GM03348 (cell line): ENCODE data around the gene TSHZ1.
"Not testable (repeated sequence)": the region's sequence is repeated elsewhere in the genome, so short reads cannot be mapped to it uniquely, and the experiment has no call there.

Experiments used
- DNase-seq: peaks from one replicate; pipeline ENCODE4 v3.0.0; 2012; ENCODE audit warnings: low spot score

TSHZ1 gene

DNA sequence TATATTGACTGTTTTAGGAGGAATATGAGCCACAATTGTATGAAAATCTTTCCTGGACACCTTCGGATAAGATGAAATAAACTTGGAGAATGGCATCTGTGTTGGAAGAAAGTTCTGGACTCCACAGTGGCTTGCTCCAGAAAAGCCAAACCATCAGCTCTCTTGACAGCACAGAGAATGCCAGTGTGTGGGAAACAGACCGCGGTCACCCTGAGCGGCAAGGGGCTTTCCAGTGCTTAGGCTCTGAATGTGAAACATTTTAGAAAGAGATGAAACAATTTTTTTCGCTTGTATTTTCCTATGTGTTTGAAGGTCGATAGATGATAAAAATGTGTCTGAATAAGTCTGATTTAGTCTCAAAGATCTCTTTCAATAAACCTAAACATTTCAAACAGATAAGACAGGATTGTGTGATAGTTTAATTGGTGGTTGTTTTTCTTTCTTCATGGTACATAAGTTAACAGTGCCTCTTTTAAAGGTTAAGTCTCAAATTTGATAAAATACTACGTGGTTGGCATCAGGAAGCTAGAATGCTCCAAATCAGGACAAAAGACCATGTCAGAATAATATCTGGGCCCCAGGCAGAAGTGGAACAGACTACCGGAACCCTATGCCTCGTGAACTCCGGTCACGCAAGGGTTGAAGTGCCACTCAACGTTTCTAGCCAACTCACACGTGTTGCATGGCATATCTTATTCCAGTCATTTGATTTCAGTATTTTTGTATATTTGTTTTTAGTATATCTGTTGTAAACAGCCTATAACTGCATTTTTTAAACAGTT is 30.6 kb upstream of the TSHZ1 start:
- no peak for DNase-seq

DNA sequence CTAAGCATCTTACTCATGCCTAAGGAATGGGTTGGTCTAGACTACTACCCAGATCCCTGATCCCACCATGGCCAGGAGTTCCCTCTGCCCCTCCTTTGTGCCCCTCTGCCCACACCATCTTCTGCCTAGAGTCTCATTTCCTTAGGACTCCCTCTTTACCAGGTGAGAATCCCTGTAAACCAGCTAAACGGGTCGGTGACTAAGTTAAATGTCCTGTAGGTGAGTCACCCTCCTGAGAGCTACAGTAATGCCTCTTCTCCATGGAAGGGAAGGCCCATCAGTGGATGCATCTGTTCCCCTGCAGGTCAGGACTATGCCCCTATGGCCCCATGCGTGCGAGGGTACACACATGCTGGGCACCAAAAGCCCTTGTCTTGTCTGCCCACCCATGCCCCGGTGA is 27.1 kb upstream of the TSHZ1 start:
- no peak for DNase-seq

DNA sequence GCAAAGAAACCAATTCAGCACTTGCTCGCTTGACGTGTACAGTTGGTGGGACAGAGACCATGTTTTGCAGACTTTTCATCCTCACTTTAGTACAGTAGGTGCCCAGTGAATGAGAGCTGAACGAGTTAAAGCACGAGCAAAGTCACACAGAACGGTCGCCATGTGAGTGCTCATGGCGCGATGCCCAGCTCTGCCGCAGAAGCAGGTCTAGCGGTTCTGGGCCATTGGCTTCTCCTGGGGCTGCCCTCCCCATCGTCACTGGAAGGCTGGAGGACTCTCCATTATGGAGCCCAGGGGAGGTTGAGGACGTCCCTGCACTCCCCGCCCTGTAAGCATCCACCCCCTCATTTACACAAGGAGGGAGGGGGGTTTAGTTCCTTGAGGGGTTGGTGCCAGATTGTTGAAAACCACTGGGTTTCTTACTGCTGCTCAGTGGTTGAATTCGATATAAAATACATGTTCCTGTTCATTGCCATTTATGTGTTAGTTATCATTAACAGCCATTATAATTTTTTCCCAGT is 26.6 kb upstream of the TSHZ1 start:
- DNase-seq, result no peak

DNA sequence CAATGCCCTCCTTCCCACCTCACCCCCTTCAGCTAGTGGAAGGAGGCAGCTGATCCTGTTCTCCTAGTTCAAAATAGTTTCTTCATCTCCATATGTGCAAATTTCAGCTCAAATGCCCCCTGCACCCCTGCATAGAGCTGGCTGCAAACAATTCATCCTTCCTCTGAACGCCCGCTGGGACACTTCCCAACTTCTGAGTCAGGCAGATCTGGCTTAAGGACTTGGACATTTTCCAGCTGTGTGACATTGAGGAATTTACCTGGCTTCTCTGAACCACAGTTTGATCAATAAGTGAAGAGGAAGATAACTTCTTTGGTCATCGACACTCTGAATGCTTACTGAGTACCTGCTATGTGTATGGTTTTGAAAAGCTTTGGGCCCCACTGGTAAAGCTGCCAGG is 25.1 kb upstream of the TSHZ1 start:
- DNase-seq, result no peak

DNA sequence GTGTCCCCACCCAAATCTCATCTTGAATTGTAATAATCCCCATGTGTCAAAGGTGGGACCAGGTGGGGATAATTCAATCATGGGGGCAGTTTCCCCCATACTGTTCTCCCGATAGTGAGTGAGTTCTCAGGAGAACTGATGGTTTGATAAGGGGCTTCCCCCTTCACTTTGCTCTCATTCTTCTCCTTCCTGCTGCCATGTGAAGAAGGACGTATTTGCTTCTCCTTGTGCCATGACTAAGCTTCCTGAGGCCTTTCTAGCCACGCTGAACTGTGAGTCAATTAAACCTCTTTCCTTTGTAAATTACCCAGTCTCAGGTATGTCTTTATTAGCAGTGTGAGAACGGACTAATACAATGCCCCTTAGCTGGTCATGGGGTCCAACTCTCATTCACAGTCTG is 22.9 kb upstream of the TSHZ1 start:
- not testable (repeated sequence) for DNase-seq

DNA sequence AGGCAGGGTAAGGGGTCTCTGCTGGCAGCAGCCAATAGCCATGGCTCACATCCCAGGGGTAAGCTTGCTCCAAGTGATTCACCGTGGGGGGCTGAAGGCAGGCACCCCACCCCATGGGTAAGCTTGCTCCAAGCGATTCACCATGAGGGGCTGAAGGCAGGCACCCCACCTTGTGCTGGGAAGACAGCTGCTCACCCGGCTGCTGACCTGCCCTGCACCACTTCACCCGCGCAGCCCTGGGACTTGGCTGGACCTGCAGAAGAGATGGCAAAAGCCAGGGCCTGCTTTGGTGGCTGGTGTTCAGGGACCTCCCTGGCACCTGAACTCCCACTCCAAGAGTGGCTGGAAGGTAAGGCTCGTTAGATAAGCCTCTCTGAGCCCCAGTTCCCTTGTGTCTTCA is 20.9 kb upstream of the TSHZ1 start:
- DNase-seq, result no peak

DNA sequence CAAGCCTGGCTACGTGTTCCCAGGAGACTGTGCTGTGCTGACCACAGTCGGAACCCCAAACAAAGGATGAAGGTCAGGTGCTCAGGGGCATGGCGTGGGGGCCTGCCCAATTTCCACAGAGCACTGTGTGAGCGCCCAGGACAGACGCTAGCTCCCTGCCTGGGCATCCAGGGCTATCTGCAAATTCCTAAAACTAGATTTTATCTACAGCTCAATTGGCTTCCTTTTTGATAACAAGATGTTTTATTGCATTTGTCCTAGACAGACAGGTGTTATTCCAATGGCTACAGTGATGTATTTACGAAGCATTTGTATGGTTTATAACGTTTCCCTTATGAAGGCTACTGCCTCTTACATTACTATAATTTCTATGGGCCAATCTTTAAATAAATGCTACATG is 17.7 kb upstream of the TSHZ1 start:
- no peak for DNase-seq

DNA sequence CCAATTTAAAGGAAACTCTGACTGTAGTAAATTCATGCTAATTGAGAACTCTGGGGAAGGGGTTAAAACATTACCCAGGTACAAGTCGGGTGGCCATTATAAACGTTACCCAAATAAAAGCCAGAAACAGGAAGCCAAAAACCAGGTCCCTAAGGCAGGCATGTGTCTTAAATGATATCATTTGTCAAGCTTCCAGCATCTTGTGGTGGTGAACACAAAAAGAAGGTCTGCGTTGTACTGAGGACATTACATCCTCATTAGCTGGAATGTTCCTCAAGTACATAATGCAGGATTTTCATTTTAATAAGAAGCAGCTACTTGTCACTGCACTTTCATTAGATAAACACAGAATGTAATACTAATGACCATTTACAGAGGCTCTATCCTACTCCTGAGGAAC is 12.6 kb upstream of the TSHZ1 start:
- no peak for DNase-seq

DNA sequence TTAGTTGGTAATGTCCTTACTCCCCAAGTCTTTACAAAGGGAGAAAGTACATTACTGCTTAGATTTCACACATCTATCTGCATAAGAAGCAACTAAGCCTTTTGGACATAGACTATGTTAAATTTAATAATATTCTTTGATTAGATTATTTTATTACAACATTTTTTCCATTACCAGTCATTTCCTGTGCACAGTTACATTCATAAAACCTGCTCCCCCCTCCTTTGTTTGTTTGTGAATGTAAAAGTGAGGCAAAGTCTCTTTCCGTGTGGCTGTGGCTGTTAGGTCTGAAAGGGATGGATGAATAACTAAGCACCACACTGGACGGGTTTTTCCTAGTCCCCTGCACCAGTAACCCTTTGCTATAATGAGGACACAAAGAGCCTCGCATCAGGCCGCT is 11.3 kb upstream of the TSHZ1 start:
- DNase-seq, result no peak

DNA sequence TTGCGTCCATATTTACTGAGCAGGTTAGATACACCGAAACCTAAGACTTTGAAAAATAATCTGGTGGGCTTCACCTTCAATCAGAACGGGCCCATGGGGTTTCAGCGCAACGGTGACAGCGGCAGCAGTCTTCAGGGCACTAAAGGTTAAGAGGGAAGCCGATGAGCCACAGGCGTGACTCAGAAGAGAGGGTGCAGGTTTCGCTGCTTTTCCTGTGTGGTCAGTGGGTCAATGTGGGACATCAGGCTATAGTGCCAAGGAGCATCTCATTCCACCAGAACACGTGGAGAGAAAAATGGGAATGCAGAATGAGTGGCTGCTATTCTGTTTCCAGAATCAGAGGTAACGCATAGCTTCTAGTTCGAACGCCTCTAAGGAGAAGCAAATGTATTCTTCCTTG is 10.5 kb upstream of the TSHZ1 start:
- DNase-seq, result no peak

DNA sequence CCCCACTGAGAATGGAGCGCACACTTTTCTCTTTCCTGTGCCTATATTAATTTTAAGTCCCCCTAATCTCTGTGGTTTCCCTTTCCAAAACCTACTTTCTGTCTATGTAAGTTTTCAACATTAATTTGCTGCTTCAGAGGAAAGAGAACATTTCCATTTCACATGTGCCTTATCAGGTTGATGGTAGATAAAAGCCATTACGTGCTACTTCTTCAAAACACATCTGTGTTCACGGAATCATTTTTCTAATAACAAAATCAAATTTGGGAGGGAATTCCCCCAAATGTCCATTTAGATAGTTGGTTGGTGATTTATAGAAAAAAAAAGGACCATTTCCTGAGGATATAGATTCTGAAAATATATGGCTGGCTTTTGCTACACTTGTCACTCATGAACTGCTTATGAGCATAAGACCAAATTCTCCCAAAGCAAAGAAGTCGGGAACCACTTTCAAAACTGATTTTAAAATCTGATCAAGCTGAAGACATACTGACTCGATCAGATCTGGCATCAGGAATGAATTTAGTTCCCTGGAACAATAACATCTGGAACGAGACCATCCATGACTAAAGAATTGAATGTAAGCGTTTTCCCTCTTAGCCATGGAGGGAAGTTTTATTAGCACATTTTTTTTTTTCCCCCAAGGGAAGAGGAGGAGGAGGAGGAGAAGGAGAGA is 9.9 kb upstream of the TSHZ1 start:
- DNase-seq, result no peak

DNA sequence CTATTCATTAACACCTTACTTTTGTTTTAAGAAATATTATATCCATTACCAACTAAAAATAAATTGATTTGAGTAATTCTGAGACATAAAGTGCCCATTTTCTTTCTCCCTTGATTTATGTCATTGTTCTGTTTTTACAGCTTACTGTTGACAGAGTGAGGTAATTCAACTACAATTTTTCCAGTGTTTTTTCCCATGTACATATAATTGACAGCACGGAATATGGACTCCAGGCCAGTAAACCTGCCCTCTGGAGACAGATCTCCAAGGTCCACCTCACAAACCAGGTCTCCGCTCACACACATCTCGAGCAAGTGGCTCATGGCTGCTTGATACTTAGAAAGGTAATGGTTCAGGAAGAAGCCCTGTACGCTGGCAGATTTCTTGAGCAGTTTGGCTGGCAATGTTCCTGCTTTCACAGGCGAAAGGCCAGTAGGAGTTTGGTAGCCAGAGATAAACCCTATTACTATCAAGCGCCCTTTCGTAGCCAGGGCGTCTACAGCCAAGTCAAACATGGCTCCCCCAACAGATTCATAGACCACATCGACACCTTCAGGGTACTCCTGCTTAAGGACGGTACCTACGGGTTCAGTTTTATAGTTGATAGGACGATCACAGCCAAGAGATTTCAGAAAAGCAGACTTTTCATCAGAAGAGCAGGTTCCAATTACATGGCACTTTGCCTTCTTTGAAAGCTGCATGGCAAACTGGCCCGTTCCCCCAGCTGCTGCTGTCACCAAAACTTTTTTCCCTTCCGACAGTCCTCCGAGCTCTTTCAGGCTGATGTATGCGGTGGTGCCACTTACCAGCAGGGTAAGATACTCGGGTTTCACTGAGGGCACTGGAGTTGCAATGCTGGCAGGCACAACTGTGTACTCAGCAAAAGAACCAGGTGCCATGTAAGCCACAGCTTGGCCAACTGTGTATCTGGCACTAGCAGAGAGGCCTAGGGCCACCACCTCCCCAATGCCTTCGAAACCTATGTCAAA is 9.0 kb upstream of the TSHZ1 start:
- no peak for DNase-seq

DNA sequence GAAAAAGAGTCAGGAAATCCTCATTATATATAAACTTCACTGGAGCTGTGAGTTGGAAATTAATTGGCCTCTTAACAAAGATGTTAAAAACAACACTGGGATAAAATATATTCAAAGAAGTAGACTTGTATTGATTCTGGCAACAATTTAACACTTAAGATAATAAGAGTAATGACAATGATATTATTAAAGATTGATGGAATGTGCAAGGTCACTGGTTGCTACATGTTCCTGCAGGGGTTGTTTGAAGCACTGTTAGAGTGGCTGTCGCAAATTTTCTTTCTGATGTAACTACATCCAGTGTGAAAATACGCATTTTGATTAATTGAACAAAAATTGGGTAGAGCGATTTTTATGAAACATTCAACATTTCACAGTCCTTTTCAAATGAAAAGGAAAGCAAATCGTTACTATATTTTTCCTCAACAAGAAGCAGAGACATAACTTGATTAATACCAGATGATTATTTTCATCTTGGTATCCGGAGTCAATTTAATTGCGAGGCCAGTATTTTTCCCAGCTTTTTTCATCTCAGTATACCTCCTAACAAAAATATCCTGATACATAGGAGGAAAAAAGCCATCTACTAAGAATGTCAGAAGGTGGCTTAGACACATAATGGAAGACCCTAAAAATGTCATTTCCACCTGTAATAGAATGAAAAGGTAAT is 7.8 kb upstream of the TSHZ1 start:
- DNase-seq, result no peak

DNA sequence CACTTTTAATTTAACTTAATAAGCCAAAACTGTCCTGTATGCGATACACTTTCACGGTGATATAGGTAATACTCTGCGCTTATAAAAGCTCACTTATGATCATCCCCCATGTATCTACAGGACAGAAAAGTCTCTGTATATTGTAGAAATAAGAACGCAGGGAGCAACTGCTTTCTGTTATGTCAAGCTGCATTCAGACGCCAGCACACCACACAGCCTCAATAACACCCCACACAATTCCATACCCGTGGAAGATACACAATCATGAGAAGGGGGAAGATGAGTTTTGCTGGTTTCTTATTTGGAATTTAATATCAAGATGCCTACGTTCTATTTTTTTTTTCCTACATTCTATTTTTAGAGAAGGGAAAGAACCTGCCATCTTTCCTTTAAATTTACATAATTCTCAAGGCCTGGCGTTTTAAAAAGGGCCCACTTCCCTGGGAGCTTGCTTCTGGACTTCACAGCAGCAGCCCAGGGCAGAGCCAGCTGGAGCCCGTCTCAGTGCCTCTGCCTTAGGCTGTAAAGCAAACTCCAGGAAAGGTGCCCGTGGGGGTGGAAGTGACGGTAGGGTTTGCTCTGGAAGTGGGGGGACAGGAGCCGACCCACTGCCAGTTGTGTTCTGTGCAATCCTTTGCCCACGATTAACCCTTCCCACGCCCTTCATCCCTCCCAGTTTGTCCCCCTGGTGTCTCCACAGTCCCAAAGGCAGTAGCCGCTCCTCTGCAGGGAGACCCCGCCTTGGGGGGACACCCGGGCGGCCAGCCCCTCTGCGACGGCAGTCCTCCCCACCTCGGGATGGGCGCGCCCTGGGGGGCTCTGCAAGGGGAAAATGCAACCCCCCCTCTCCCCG is 7.0 kb upstream of the TSHZ1 start:
- no peak for DNase-seq

DNA sequence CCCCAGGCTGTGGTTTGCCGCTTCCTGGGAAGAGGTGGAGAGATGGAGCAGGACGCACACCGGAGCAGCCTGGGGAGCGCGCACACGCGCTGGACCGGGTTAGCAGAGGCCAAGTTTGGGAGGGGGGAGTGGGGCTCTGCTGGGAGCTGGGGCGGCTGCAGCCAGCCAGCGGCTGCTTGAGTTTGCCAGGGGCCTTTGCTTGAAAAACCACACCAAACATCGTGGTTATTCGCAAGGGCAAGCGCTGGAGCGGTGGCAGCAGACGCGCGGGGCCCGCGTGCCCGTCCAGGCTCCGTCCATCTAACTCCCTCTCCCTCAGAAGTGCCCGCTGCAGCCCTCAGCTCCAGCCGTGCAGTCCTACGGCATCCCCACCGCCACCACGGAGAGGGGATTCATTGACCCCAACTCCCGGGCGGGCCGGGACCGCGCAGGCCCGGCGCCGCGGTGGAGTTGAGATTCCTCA is 6.3 kb upstream of the TSHZ1 start:
- no peak for DNase-seq

DNA sequence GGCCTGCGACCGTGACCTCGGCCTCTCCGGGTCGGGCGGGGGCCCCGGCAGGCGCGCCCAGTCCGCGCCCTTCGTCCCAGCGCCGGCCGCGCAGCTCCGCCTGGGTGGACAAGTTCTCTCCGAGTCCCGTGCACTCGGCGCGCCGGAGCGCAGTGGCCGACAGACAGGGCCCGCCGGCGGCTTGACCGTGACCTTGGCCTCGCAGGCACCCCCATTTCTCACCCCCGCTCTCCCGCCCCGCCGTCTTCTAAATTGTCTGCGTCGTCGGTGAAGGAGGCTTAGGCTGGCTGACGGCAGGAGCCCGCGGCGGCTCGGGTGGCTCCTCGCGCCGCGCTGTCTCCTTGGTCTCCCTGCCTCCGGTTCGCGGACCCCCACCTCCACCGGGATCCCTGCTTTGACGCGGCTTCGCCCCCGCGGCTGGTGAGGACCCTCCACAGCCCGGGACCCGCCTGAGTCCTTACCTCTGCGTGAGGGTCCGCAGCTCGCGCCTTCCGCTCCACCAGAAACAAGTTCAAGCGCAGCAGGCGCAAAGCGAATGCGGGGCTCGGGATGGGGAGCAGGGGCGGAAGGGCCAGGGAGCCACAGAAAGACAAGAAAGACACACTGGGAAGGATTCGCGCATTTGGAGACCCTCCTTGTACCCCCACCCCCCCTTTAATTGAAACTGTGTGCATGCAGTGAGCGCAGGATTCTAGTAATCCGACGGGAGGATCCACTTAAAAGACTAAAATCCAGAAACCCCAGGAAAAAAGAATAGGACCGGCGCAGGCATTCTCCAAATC is 5.7 kb upstream of the TSHZ1 start:
- no peak for DNase-seq

DNA sequence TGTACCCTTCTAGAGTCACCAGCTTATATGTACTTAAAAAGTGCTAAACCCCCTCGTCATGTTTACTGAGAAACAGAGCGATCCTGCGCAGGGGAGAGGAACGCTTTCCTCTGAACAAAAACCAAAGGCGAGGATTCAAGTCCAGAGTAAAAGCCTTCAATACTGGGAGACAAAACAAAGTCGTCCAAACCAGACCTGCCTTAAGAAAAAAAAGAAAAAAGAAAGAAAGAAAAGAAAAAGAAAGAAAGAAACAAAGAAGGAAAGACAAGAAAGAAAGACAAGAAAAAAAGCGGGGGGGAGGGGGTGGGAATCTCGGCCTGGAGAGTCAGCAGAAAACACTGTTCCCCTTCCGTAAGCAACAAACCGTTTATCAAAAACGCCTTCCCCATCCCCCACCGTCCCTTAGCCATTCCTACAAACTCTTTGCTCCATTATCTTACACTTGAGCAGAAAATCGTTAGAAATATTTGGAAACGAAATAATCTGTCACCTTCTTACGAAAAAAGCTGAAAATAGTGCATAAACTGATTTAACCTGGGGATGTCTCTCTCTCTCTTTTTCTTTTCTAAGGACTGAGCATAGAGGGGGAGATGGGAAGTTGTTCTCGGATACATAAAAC is 5.0 kb upstream of the TSHZ1 start:
- DNase-seq, result no peak

DNA sequence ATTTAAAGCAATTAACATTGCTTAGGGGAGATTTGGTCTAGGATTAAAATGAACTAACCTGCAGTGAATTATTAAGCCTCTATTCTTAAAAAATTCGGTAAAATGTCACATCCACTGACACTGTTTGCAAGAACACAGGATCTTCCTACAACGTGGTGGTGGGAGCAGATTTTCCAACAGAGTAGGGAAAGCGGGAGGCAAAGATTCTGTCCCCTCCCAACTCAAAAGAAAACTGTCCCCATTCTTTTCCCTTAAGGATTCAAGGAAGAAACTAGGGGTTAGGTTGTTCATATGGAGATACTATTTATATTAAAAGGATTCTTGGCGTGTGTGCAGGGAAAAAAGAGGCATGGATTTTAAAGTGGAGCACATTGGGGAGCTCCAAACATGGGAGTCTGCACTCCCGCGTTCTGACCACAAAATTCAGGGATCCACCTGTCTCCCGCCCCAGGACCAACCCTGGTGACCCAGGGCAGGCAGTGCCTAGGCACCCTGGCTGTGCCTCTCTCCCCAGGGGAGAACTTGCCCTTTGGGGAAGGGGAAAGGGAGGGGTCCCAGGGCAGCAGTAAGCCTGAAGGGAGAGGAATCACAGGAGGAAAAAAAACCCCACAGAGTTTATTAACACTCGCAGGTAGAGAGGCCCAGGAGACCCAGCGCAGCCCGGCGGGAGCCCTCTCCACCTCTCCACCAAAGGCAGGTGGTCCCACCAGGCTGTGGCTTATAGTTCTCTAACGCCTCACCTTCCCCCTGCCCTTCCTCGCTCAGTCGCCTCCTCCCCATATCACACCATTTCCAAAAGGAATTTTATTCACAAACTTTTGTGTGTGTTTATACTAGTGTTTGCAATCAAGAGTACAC is 3.9 kb upstream of the TSHZ1 start:
- DNase-seq, result no peak
